Effector memory CD4-positive, alpha-beta T cell (primary cell): Measurements from ENCODE around the gene ZNF662.

Experiments used
- DNase-seq, 3 donors: peaks; one replicate each; pipeline ENCODE4 v3.0.0-alpha.2; 2020
- H3K27ac ChIP-seq: 2 replicates; pipeline ENCODE4 v1.7.0; 2013; ENCODE audit warnings: mild to moderate bottlenecking, low read length, moderate library complexity; ENCODE audit not compliant: insufficient read depth, poor library complexity, severe bottlenecking
- H3K27me3 ChIP-seq: replicated peaks from 2 replicates; pipeline ENCODE4 v1.7.0; 2013; ENCODE audit warnings: mild to moderate bottlenecking, low read length; ENCODE audit not compliant: insufficient read depth, control insufficient read depth, poor library complexity, severe bottlenecking
- H3K36me3 ChIP-seq: 2 replicates; pipeline ENCODE4 v1.7.0; 2013; ENCODE audit warnings: mild to moderate bottlenecking, low read length, moderate library complexity; ENCODE audit not compliant: control insufficient read depth, insufficient read depth
- H3K4me1 ChIP-seq: 2 replicates; pipeline ENCODE4 v1.7.0; 2013; ENCODE audit warnings: low read length, mild to moderate bottlenecking; ENCODE audit not compliant: control insufficient read depth, insufficient read depth, poor library complexity, severe bottlenecking
- H3K4me3 ChIP-seq: 2 replicates; pipeline ENCODE4 v1.7.0; 2013; ENCODE audit warnings: low read length, low read depth, mild to moderate bottlenecking; ENCODE audit not compliant: insufficient read depth, poor library complexity, severe bottlenecking
- H3K9me3 ChIP-seq: 2 replicates; pipeline ENCODE4 v1.7.0; 2013; ENCODE audit warnings: mild to moderate bottlenecking, low read length, moderate library complexity; ENCODE audit not compliant: control insufficient read depth

ZNF662 gene

GRCh38 chr3:42934910-42935309 lies 29.0 kb downstream of the ZNF662 start:
- no peaks in the 10 kb centered on the region for H3K36me3 ChIP-seq
- H3K27ac ChIP-seq = no peak overlapping the region
- no peaks in the 10 kb centered on the region for H3K9me3 ChIP-seq
- H3K27me3 ChIP-seq = no peaks in the 10 kb centered on the region
- peaks cover 13% of the 10 kb centered on the region for H3K4me1 ChIP-seq
- H3K4me3 ChIP-seq = no peak overlapping the region
- no peak for DNase-seq

- Histone ChIP-seq H3K36me3 (no peaks in the 10 kb centered on the region), H3K4me1 (peaks cover 13% of the 10 kb centered on the region), H3K4me3 (peak overlapping the region; percentile 1), H3K27ac (no peak overlapping the region), H3K27me3 (no peaks in the 10 kb centered on the region), H3K9me3 (no peaks in the 10 kb centered on the region)
- no peak for DNase-seq
Observed at GRCh38 chr3:42935472-42935871, 29.5 kb downstream of the ZNF662 start.

- Histone ChIP-seq H3K9me3 (no peaks in the 10 kb centered on the region), H3K27me3 (no peaks in the 10 kb centered on the region), H3K36me3 (no peaks in the 10 kb centered on the region), H3K4me3 (peak overlapping the region; percentile 1), H3K27ac (no peak overlapping the region), H3K4me1 (peaks cover 13% of the 10 kb centered on the region)
- no peak for DNase-seq
Observed at GRCh38 chr3:42936157-42936981, 30.4 kb downstream of the ZNF662 start.

GRCh38 chr3:42937334-42937733 lies 31.4 kb downstream of the ZNF662 start:
- Histone ChIP-seq H3K4me3 (no peak overlapping the region), H3K27ac (no peak overlapping the region), H3K36me3 (no peaks in the 10 kb centered on the region), H3K9me3 (no peaks in the 10 kb centered on the region), H3K27me3 (no peaks in the 10 kb centered on the region), H3K4me1 (peaks cover 13% of the 10 kb centered on the region)
- no peak for DNase-seq

GRCh38 chr3:42942693-42943092 lies 36.8 kb downstream of the ZNF662 start:
- Histone ChIP-seq H3K4me3 (no peak overlapping the region), H3K27me3 (no peaks in the 10 kb centered on the region), H3K4me1 (no peaks in the 10 kb centered on the region), H3K9me3 (no peaks in the 10 kb centered on the region), H3K27ac (no peak overlapping the region), H3K36me3 (no peaks in the 10 kb centered on the region)
- DNase-seq = no peak

- no peak for DNase-seq
- Histone ChIP-seq H3K9me3 (no peaks in the 10 kb centered on the region), H3K36me3 (no peaks in the 10 kb centered on the region), H3K27ac (no peak overlapping the region), H3K4me3 (no peak overlapping the region), H3K4me1 (no peaks in the 10 kb centered on the region), H3K27me3 (no peaks in the 10 kb centered on the region)
Observed at GRCh38 chr3:42946050-42946449, 40.1 kb downstream of the ZNF662 start.

GRCh38 chr3:42957573-42957972 lies 51.6 kb downstream of the ZNF662 start:
- Histone ChIP-seq H3K27me3 (no peaks in the 10 kb centered on the region), H3K4me3 (no peak overlapping the region), H3K27ac (no peak overlapping the region), H3K9me3 (no peaks in the 10 kb centered on the region), H3K4me1 (no peaks in the 10 kb centered on the region), H3K36me3 (no peaks in the 10 kb centered on the region)
- no peak for DNase-seq

- Histone ChIP-seq H3K27me3 (no peaks in the 10 kb centered on the region), H3K27ac (no peak overlapping the region), H3K36me3 (no peaks in the 10 kb centered on the region), H3K9me3 (no peaks in the 10 kb centered on the region), H3K4me1 (no peaks in the 10 kb centered on the region), H3K4me3 (no peak overlapping the region)
- DNase-seq = no peak
Observed at GRCh38 chr3:42960282-42960681, 54.3 kb downstream of the ZNF662 start.

- no peaks in the 10 kb centered on the region for H3K27me3 ChIP-seq
- no peak overlapping the region for H3K4me3 ChIP-seq
- H3K4me1 ChIP-seq = no peaks in the 10 kb centered on the region
- H3K9me3 ChIP-seq = no peaks in the 10 kb centered on the region
- no peak for DNase-seq
- H3K36me3 ChIP-seq = no peaks in the 10 kb centered on the region
- H3K27ac ChIP-seq = no peak overlapping the region
Observed at GRCh38 chr3:42960786-42961185, 54.8 kb downstream of the ZNF662 start.

- H3K4me1 ChIP-seq = no peaks in the 10 kb centered on the region
- no peaks in the 10 kb centered on the region for H3K36me3 ChIP-seq
- H3K4me3 ChIP-seq = no peak overlapping the region
- no peaks in the 10 kb centered on the region for H3K27me3 ChIP-seq
- H3K9me3 ChIP-seq = no peaks in the 10 kb centered on the region
- no peak overlapping the region for H3K27ac ChIP-seq
- DNase-seq = peak in 1 of 3 donors; percentile 3
Observed at GRCh38 chr3:42961633-42962032, 55.7 kb downstream of the ZNF662 start.
